Measurements from ENCODE around the gene HTT.

DNA sequence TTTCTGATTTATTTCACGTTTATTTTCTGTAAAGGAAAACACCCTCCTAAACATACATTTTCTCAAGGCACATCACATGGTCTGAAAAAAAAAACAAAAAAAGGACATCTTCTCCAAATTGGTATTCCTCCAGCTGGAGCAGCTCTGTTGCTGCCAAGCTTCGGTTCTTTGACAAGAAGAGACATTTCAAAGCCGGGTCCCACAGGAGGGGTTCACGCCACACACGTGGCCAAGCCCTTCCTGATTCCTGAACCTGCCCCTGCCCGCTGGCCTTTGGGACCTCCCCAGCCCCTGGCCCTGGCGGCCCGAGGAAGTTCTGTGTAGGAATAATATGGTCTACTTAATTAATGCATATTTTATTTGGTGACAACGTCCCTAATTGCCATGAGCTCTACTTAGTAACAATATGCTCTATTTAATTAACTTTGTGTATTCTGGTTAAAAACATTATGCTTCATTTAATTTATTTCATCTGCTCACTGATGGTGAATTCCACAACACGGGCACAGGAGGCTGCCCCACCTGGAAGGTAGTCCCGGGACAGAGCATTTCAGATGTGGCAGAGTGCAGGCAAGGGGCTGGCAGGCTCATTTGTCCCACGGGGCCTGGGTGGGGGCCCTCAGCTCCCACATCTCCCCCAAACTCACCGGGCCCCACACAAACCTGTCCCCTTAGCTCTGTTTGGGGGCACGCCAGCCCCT, 212.9 kb downstream of the HTT start:
- no peak for TF ChIP-seq STAT6 (CRISPR knock-in tag; conservative IDR thresholded peaks at IDR 0.05; ENCODE audit: low read depth)
- no peak for TF ChIP-seq TCF7 (CRISPR knock-in tag; IDR thresholded peaks at IDR 0.05; ENCODE audit: low read depth)
- TF ChIP-seq NR2C2 (CRISPR knock-in tag; IDR thresholded peaks at IDR 0.05), result no peak
- TF ChIP-seq, protein P1, sequence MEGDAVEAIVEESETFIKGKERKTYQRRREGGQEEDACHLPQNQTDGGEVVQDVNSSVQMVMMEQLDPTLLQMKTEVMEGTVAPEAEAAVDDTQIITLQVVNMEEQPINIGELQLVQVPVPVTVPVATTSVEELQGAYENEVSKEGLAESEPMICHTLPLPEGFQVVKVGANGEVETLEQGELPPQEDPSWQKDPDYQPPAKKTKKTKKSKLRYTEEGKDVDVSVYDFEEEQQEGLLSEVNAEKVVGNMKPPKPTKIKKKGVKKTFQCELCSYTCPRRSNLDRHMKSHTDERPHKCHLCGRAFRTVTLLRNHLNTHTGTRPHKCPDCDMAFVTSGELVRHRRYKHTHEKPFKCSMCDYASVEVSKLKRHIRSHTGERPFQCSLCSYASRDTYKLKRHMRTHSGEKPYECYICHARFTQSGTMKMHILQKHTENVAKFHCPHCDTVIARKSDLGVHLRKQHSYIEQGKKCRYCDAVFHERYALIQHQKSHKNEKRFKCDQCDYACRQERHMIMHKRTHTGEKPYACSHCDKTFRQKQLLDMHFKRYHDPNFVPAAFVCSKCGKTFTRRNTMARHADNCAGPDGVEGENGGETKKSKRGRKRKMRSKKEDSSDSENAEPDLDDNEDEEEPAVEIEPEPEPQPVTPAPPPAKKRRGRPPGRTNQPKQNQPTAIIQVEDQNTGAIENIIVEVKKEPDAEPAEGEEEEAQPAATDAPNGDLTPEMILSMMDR (IDR thresholded peaks at IDR 0.05), result no peak
- TF ChIP-seq ZMAT4 (CRISPR knock-in tag; IDR thresholded peaks at IDR 0.05), result no peak
- no peak for TF ChIP-seq E2F5 (CRISPR knock-in tag; IDR thresholded peaks at IDR 0.05)
- TF ChIP-seq, protein P2, sequence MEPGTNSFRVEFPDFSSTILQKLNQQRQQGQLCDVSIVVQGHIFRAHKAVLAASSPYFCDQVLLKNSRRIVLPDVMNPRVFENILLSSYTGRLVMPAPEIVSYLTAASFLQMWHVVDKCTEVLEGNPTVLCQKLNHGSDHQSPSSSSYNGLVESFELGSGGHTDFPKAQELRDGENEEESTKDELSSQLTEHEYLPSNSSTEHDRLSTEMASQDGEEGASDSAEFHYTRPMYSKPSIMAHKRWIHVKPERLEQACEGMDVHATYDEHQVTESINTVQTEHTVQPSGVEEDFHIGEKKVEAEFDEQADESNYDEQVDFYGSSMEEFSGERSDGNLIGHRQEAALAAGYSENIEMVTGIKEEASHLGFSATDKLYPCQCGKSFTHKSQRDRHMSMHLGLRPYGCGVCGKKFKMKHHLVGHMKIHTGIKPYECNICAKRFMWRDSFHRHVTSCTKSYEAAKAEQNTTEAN (CRISPR knock-in tag; IDR thresholded peaks at IDR 0.05), result no peak
- TF ChIP-seq, protein P3, sequence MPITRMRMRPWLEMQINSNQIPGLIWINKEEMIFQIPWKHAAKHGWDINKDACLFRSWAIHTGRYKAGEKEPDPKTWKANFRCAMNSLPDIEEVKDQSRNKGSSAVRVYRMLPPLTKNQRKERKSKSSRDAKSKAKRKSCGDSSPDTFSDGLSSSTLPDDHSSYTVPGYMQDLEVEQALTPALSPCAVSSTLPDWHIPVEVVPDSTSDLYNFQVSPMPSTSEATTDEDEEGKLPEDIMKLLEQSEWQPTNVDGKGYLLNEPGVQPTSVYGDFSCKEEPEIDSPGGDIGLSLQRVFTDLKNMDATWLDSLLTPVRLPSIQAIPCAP (CRISPR knock-in tag; IDR thresholded peaks at IDR 0.05), result no peak
- TF ChIP-seq NFYB (CRISPR knock-in tag; conservative IDR thresholded peaks at IDR 0.05; ENCODE audit: low read depth), result no peak
- TF ChIP-seq IRF2 (CRISPR knock-in tag; IDR thresholded peaks at IDR 0.05; ENCODE audit: borderline replicate concordance, low read depth), result no peak
- TF ChIP-seq CREB1 (CRISPR knock-in tag; IDR thresholded peaks at IDR 0.05), result no peak
- TF ChIP-seq MXD4 (CRISPR knock-in tag; IDR thresholded peaks at IDR 0.05; ENCODE audit: borderline replicate concordance), result no peak

Data from WTC11 (cell line).